Calu3 (cell line): ENCODE results near the gene HNRNPA1. TPM values are rescaled to one million over a fixed set of nuclear protein-coding genes. Genes with fewer than 3 reads are reported as not detected.

ENCODE experiments used
- BruUV-seq: library from RNA; stranded (reverse); fragments of 400-500 nt; replicated peaks from 2 replicates; lab custom pipeline; 2021; lab: Mats Ljungman, UMichigan
- CTCF ChIA-PET: fragments of 300-600 bp; sonication (Branson Sonifier 250); formaldehyde crosslinking; loops from one replicate; lab custom pipeline; 2022; ENCODE audit warnings: antibody characterized with exemption; lab: Charles Lee
- DNase-seq: peaks from one replicate; pipeline ENCODE4 v3.0.0; 2022
- H3K27ac Mint-ChIP-seq: one replicate; pipeline ENCODE4 v1.8.0; 2022; ENCODE audit warnings: mixed read lengths; ENCODE audit not compliant: unreplicated experiment
- H3K27me3 Mint-ChIP-seq: one replicate; pipeline ENCODE4 v1.8.0; 2022; ENCODE audit warnings: mixed read lengths; ENCODE audit not compliant: unreplicated experiment
- H3K36me3 Mint-ChIP-seq: one replicate; pipeline ENCODE4 v1.8.0; 2022; ENCODE audit warnings: mild to moderate bottlenecking, moderate library complexity, mixed read lengths; ENCODE audit not compliant: insufficient read depth, unreplicated experiment
- H3K4me1 Mint-ChIP-seq: one replicate; pipeline ENCODE4 v1.8.0; 2022; ENCODE audit warnings: mild to moderate bottlenecking, low read depth, mixed read lengths; ENCODE audit not compliant: unreplicated experiment
- H3K4me3 Mint-ChIP-seq: one replicate; pipeline ENCODE4 v1.8.0; 2022; ENCODE audit warnings: mild to moderate bottlenecking, low read depth, moderate library complexity, mixed read lengths; ENCODE audit not compliant: unreplicated experiment
- H3K9me3 Mint-ChIP-seq: one replicate; pipeline ENCODE4 v1.8.0; 2022; ENCODE audit warnings: low read depth, mixed read lengths; ENCODE audit not compliant: unreplicated experiment
- intact Hi-C: fragments of 100-400 bp; cut with micrococcal nuclease; formaldehyde crosslinking; loops from one replicate; pipeline ENCODE4 v1.10.0; 2022; ENCODE audit not compliant: unreplicated experiment
- total RNA-seq: library from RNA; stranded (reverse); gene quantifications from 2 replicates; pipeline ENCODE4 v1.2.3, GENCODE V29; 2022
- TF ChIP-seq, protein P1 (sequence below): fragments of 200-600 bp; IDR thresholded peaks from one replicate; pipeline ENCODE4 v1.8.0; 2022; ENCODE audit warnings: antibody characterized with exemption; ENCODE audit not compliant: unreplicated experiment

The HNRNPA1 gene
- total RNA-seq, 1 experiment from 2014 or later, result 1,161 TPM

DNA sequence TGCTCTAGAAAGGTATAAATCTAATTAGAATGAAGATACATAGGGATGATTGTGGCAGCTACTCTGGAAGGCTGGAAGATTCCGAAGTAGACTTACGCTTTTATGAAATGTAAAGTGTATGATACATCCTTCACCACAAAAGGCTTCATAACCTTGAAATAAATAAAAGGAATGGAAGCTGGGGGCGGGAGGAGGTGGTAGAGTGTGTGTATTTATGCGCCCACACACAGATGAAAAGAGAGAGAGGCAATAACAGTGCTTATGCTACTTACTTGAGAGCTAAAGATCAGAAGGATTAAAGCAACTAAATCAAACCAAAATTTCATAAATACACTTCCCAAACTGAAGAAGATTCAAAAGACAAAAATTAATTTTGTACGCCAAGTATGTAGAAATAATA is 31.0 kb upstream of the HNRNPA1 start:
- no TSS peak for BruUV-seq
- Mint-ChIP-seq H3K4me3 (no peak overlapping the region), H3K36me3 (peaks cover 60% of the 10 kb centered on the region), H3K27ac (no peak overlapping the region), H3K27me3 (no peaks in the 10 kb centered on the region), H3K9me3 (no peaks in the 10 kb centered on the region), H3K4me1 (no peaks in the 10 kb centered on the region)
- CTCF ChIA-PET, result no interaction called here
- intact Hi-C loops, result no loop called here
- TF ChIP-seq, protein P1, sequence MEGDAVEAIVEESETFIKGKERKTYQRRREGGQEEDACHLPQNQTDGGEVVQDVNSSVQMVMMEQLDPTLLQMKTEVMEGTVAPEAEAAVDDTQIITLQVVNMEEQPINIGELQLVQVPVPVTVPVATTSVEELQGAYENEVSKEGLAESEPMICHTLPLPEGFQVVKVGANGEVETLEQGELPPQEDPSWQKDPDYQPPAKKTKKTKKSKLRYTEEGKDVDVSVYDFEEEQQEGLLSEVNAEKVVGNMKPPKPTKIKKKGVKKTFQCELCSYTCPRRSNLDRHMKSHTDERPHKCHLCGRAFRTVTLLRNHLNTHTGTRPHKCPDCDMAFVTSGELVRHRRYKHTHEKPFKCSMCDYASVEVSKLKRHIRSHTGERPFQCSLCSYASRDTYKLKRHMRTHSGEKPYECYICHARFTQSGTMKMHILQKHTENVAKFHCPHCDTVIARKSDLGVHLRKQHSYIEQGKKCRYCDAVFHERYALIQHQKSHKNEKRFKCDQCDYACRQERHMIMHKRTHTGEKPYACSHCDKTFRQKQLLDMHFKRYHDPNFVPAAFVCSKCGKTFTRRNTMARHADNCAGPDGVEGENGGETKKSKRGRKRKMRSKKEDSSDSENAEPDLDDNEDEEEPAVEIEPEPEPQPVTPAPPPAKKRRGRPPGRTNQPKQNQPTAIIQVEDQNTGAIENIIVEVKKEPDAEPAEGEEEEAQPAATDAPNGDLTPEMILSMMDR, result no peak
- no peak for DNase-seq

DNA sequence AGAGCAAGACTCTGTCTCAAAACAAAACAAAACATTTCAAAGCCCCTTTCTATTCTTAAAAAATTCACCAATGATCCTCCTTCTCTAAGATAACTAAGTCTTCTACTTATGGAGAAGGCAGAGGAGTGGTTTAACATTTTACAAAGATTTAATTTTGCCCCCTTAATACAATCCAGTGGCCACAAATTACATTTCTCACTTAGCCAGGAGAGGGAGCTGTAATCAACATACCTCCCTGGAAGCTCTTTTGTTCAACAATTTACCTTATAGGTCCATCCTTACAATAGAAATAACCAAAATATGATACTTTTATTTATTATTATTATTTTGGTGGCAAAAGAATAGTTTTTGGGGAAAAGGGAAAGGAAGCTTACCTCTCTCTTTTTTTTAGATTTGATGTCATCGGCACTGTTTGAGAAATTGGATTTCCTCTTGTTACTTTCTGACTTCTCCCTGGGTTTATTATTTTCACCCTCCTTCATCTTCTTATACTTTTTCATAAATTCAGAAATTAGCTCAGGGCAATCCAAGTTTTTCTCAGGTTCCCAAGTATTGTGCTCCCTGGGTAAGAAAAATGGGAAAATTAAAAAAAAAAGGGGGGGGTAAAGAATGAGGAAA is 28.8 kb upstream of the HNRNPA1 start:
- CTCF ChIA-PET, result interaction anchor here (0.6 to 1.5 kb wide), 14 partner anchors 8 to 135 kb away, joined by 3 to 13 read pairs (median 4); partner anchors contain the start of genes CBX5, COPZ1 and HNRNPA1
- no TSS peak for BruUV-seq
- intact Hi-C loops, result loop anchor here (10.0 kb wide), 1 partner anchor 113 kb away; the partner anchor contains the start of gene GPR84

DNA sequence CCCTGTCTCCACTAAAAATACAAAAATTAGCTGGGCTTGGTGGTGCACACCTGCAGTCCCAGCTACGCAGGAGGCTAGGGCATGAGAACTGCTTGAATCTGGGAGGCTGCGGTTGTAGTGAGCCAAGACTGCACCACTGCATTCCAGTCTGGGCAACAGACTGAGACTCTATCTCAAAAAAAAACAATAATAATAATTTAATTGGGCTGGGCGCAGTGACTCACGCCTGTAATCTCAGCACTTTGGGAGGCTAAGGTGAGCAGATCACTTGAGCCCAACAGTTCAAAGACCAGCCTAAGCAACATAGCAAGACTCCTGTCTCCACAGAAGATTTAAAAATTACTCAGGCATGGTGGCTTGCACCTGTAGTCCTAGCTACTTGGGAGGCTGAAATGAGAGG is 27.3 kb upstream of the HNRNPA1 start:
- Mint-ChIP-seq H3K4me1 (no peaks in the 10 kb centered on the region), H3K36me3 (peaks cover 56% of the 10 kb centered on the region), H3K4me3 (no peak overlapping the region), H3K27me3 (no peaks in the 10 kb centered on the region), H3K27ac (no peak overlapping the region), H3K9me3 (no peaks in the 10 kb centered on the region)
- BruUV-seq, result no TSS peak
- DNase-seq, result no peak
- TF ChIP-seq, protein P1, result no peak
- CTCF ChIA-PET, result interaction anchor here (0.7 to 1.3 kb wide), 3 partner anchors 27 to 80 kb away, joined by 3 to 4 read pairs (median 4); partner anchors contain the start of genes CBX5, COPZ1 and HNRNPA1
- intact Hi-C loops, result loop anchor here (10.0 kb wide), 1 partner anchor 112 kb away; the partner anchor contains the start of gene GPR84

More for the DNA sequence above, 28.8 kb upstream of the HNRNPA1 start:
- no peaks in the 10 kb centered on the region for H3K4me1 Mint-ChIP-seq
- DNase-seq, result peak; percentile 41
- TF ChIP-seq, protein P1, result peak; percentile 42
- no peaks in the 10 kb centered on the region for H3K27me3 Mint-ChIP-seq
- H3K36me3 Mint-ChIP-seq, result peaks cover 61% of the 10 kb centered on the region
- H3K4me3 Mint-ChIP-seq, result no peak overlapping the region
- H3K27ac Mint-ChIP-seq, result no peak overlapping the region
- H3K9me3 Mint-ChIP-seq, result no peaks in the 10 kb centered on the region

DNA sequence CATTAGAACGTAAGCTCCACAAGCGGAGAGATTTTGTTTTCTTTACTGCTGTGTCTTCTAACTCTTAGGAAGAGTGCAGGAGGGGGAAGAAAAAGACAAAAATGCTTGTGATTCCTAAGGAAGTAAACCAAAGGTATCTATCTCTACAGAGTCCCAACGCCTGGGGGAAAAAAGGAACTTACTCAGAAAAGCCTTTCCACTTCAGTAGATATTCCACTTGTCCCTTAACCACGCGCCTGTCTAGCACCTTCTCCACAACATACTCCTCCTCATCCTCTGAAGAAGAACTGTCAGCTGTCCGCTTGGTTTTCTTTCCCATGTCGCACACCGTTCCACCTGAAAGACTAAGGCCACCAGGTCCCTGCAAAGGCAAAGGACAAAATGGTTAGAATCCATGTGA is 23.2 kb upstream of the HNRNPA1 start:
- CTCF ChIA-PET, result no interaction called here
- no peak overlapping the region for H3K4me3 Mint-ChIP-seq
- no peak overlapping the region for H3K27ac Mint-ChIP-seq
- BruUV-seq, result no TSS peak
- H3K4me1 Mint-ChIP-seq, result peaks cover 8% of the 10 kb centered on the region
- TF ChIP-seq, protein P1, result no peak
- no peaks in the 10 kb centered on the region for H3K27me3 Mint-ChIP-seq
- no peaks in the 10 kb centered on the region for H3K9me3 Mint-ChIP-seq
- H3K36me3 Mint-ChIP-seq, result peaks cover 30% of the 10 kb centered on the region
- intact Hi-C loops, result loop anchor here (10.0 kb wide), 1 partner anchor 107 kb away; the partner anchor contains the start of gene GPR84
- DNase-seq, result no peak
